Tibial nerve (tissue), 4 donors: Measurements from ENCODE around the gene TMED3.

ENCODE experiments used
- EP300 ChIP-seq, 2 donors: sonication (generic); formaldehyde crosslinking; IDR thresholded peaks; one replicate each; pipeline ENCODE4 v1.6.1; 2017; ENCODE audit warnings: antibody characterized with exemption in 2 of 2, mild to moderate bottlenecking in 1 of 2
- POLR2A ChIP-seq, 2 donors: fragments of 450-650 bp; IDR thresholded peaks; one replicate each; pipeline ENCODE4 v1.6.1; 2017; ENCODE audit warnings: antibody characterized with exemption in 2 of 2, mild to moderate bottlenecking in 2 of 2, moderate library complexity in 2 of 2
- TF ChIP-seq, protein P1 (sequence below), 5 experiments: fragments of 200-600 bp in 3 of 5; fragments of 450-650 bp in 2 of 5; sonication (generic) in 3 of 5; IDR thresholded peaks; one replicate each; pipeline ENCODE4 v1.5.1; 2016 to 2019; ENCODE audit warnings: antibody characterized with exemption in 5 of 5, mild to moderate bottlenecking in 3 of 5, moderate library complexity in 2 of 5

DNA sequence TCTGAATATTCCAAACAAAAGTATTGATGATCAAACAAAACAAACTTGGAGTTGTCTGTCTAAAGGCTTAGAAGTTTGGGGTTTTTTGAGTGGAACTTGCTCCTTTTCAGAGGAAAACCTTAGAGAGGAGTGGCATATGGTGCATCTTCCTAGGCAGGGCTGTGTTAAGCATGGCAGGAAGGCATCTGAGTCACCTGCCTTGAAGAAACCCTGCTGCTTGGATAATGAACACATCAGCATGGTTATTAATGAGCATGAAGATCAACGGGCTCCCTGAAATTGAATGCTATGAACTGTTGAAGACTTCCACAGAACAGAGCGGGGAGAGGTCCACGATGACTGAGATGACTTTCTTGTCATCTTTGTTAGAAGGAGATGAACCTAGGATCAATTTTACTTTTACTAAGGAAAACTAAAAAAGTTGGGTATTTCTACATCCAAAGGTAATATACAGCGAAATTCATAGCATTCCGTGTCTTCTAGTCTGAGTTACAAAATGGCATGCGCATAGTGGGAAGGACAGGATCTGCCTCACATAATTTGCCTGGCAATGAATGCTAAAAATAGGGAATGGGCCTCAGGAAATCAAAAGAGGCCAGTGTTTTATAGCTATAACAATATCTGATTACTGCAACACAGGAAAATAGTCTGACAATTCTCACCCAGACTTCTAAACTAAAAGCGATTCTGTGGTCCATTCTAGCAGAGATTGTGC, 11.6 kb upstream of the TMED3 start:
- TF ChIP-seq EP300 (IDR thresholded peaks at IDR 0.05) (no peak), POLR2A (IDR thresholded peaks at IDR 0.05) (no peak)
- TF ChIP-seq, protein P1, sequence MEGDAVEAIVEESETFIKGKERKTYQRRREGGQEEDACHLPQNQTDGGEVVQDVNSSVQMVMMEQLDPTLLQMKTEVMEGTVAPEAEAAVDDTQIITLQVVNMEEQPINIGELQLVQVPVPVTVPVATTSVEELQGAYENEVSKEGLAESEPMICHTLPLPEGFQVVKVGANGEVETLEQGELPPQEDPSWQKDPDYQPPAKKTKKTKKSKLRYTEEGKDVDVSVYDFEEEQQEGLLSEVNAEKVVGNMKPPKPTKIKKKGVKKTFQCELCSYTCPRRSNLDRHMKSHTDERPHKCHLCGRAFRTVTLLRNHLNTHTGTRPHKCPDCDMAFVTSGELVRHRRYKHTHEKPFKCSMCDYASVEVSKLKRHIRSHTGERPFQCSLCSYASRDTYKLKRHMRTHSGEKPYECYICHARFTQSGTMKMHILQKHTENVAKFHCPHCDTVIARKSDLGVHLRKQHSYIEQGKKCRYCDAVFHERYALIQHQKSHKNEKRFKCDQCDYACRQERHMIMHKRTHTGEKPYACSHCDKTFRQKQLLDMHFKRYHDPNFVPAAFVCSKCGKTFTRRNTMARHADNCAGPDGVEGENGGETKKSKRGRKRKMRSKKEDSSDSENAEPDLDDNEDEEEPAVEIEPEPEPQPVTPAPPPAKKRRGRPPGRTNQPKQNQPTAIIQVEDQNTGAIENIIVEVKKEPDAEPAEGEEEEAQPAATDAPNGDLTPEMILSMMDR (IDR thresholded peaks at IDR 0.05): no peak
